Stomach (tissue), 9 donors: ENCODE data around the gene PDK3. TPM values are rescaled to one million over a fixed set of nuclear protein-coding genes. Genes with fewer than 3 reads are reported as not detected.

Experiments
- DNase-seq, 2 donors: peaks; one replicate each; pipeline versions ENCODE4 v3.0.0 to v3.0.0-alpha.2; 2013 to 2019
- H3K27ac ChIP-seq, 5 donors: fragments of 200-600 bp in 4 of 5; sonication (generic) in 4 of 5; one replicate each; pipeline ENCODE4 v1.5.1; 2013 to 2019; ENCODE audit warnings: mild to moderate bottlenecking in 1 of 5, moderate library complexity in 1 of 5
- H3K27me3 ChIP-seq, 3 donors: fragments of 200-600 bp; sonication (generic); one replicate each; pipeline ENCODE4 v1.5.1; 2017 to 2019; ENCODE audit warnings: mixed run types in 1 of 3
- H3K36me3 ChIP-seq, 4 donors: fragments of 200-600 bp; sonication (generic); 1 replicate in 3 of 4; 2 replicates in 1 of 4; pipeline ENCODE4 v1.5.1; 2016 to 2019
- H3K4me1 ChIP-seq, 4 donors: fragments of 200-600 bp; sonication (generic); one replicate each; pipeline ENCODE4 v1.5.1; 2016 to 2019
- H3K4me3 ChIP-seq, 4 donors: fragments of 200-600 bp; sonication (generic) in 3 of 4; one replicate each; pipeline ENCODE4 v1.5.1; 2016 to 2019; ENCODE audit warnings: mild to moderate bottlenecking in 1 of 4
- H3K9me3 ChIP-seq, 4 donors: fragments of 200-600 bp; sonication (generic); one replicate each; pipeline ENCODE4 v1.5.1; 2016 to 2019
- CTCF ChIP-seq, 7 experiments: fragments of 450-650 bp in 4 of 7; fragments of 200-600 bp in 3 of 7; sonication (generic) in 3 of 7; IDR thresholded peaks; one replicate each; pipeline ENCODE4 v1.5.1; 2016 to 2019; ENCODE audit warnings: antibody characterized with exemption in 7 of 7, control low read depth in 2 of 7, mild to moderate bottlenecking in 1 of 7
- EP300 ChIP-seq: sonication (generic); formaldehyde crosslinking; IDR thresholded peaks from one replicate; pipeline ENCODE4 v1.6.1; 2017; ENCODE audit warnings: antibody characterized with exemption
- POLR2A ChIP-seq, 4 donors: fragments of 450-650 bp; IDR thresholded peaks; one replicate each; pipeline ENCODE4 v1.6.1; 2016; ENCODE audit warnings: antibody characterized with exemption in 4 of 4, control low read depth in 2 of 4, mild to moderate bottlenecking in 1 of 4, moderate library complexity in 1 of 4
- POLR2AphosphoS5 ChIP-seq, 3 donors: sonication (generic); formaldehyde crosslinking; IDR thresholded peaks; one replicate each; pipeline ENCODE4 v1.6.1; 2016; ENCODE audit warnings: antibody characterized with exemption in 3 of 3
- WGBS, 5 donors: extraction: QIAGEN DNeasy Blood & Tissue Kit in 3 of 5; methylation state at CpG; one replicate each; pipeline versions ENCODE4 v1.1.5 to v1.1.7; 2013 to 2018; 5-methylcytosine and 5-hydroxymethylcytosine counted together
- intact Hi-C: fragments of 100-400 bp; cut with DNase I; formaldehyde crosslinking; loops from one replicate; pipeline ENCODE4 v1.15.1; 2023; ENCODE audit warnings: low total_unique reads
- polyA plus RNA-seq, 3 donors: library from polyadenylated mRNA; stranded (reverse); fragments of 200-250 nt; gene quantifications; one replicate each; pipeline ENCODE4 v1.2.3, GENCODE V29; 2013
- total RNA-seq, 5 donors: library from RNA; depleted of rRNA; stranded (reverse); fragments of >200 nt; gene quantifications; one replicate each; pipeline versions ENCODE4 v1.1.0 to v1.2.3, GENCODE V29; 2014 to 2016
- donor health status: healthy with polysubstance abuse.
- donor health status: Bipolar disorder and iron deficiency.
- donor health status: healthy.

Gene PDK3
- total and polyA plus RNA-seq, 8 donors: 0.29 to 81.1 (median 5.1) TPM

DNA sequence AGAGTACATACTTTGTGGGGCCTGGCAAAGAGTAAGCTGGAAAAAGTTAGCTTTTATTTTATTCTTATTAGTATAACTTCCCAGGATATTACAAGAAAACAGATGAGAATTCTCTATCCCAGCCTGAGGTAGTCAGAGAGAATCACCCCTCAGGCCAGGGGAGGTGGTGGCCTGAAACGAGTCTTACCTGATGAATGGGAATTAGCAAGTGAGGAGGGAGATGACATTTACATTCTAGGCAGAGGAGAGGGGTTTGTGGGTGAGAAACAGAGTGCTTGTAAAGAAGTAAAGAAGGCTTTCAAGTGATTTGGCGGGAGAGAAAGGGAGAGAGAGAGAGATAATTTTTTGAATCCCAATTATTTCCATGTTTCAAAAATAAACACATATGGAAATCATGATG, 39.3 kb upstream of the PDK3 start:
- no peak for TF ChIP-seq POLR2A (IDR thresholded peaks at IDR 0.05)
- TF ChIP-seq POLR2AphosphoS5 (IDR thresholded peaks at IDR 0.05): no peak
- no peak for TF ChIP-seq EP300
- no peak for TF ChIP-seq CTCF (IDR thresholded peaks at IDR 0.05)
- no peaks in the 10 kb centered on the region for H3K27me3 ChIP-seq
- peak overlapping the region in 2 of 5 donors; percentile 35 to 78 for H3K27ac ChIP-seq
- intact Hi-C loops: no loop called here
- 55 to 73% (median 62%) methylated on average over 2 of the region's 2 CpGs for WGBS, 5 donors
- H3K9me3 ChIP-seq: peaks cover 0 to under 1% (median 0%) of the 10 kb centered on the region in 4 donors
- peaks cover 0 to 18% (median 0%) of the 10 kb centered on the region in 4 donors for H3K4me1 ChIP-seq
- no peak for DNase-seq
- no peaks in the 10 kb centered on the region for H3K36me3 ChIP-seq
- H3K4me3 ChIP-seq: no peak overlapping the region

DNA sequence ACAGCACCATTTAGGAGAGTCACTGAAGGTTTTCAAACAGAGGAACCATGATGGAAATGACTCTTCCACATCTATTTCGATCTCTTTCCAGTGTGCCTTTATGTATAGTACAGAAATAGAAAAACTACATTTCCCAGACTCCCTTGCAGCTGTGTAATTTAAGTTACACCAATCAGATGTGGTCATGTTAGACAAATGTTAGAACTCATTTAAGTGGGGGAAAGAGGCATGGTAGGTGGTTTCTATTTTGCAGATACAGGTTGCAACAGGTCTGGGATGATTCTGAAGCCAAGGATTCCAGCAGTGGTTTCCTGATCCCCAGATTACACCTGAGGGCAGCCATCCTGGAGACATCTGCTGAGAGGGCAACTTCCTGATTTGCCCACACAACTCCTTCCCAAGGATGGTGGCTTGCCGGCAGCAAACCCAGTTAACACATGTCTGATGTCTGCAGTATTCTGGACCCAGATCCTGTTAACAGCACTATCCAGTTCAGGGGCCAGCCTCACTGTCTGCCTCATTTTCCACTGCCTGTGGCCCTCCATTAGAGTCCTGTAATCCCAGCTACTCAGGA, 38.7 kb upstream of the PDK3 start:
- DNase-seq: peak in 1 of 2 donors; percentile 36
- 60 to 86% (median 82%) methylated on average over 2 of the region's 2 CpGs for WGBS, 5 donors
- no peaks in the 10 kb centered on the region for H3K27me3 ChIP-seq
- no peaks in the 10 kb centered on the region for H3K36me3 ChIP-seq
- H3K27ac ChIP-seq: peak overlapping the region in 3 of 5 donors; percentile 8 to 78 (median 55)
- H3K4me1 ChIP-seq: peaks cover 0 to 18% (median 0%) of the 10 kb centered on the region in 4 donors
- H3K9me3 ChIP-seq: no peaks in the 10 kb centered on the region
- TF ChIP-seq POLR2A (IDR thresholded peaks at IDR 0.05): no peak
- TF ChIP-seq EP300: no peak
- TF ChIP-seq CTCF (IDR thresholded peaks at IDR 0.05): no peak
- no peak for TF ChIP-seq POLR2AphosphoS5 (IDR thresholded peaks at IDR 0.05)
- intact Hi-C loops: no loop called here
- no peak overlapping the region for H3K4me3 ChIP-seq

DNA sequence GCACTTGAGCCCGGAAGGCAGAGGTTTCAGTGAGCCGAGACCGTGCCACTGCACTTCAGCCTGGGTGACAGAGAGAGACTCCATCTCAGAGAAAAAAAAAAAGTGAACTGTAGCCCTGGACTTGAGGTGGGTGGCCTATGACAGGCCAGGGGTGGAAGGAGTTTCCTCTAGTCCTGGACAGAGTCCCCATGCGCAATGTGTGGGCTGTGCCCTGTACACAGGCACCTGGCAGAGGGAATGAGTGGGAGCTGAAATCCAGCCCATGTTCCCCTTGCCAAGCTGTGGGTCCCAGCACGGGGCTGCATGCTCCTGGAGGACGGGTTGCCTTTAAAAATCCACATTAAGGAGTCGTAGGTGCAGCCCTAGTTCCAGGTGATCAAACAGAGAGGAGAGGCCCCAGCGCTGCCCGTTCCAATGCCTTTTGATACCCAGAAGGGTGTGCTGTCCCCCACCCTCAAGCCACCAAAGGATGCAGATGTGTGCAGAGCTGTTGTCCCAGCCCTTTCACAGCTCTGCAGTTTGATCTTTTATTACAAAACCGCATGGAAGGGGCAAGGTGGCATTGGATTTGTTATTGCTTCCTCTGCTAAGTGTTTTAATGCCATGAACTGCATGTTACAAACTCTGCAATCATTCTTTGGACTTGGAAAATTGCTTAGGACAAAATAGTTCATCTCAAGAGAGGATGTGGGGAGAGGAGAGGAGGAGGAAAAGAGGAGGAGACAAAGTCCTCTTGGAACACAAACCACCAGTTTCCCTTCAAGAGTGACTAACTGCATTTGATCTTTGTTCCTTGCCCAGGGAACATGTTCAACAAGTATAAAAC, 38.0 kb upstream of the PDK3 start:
- H3K27me3 ChIP-seq: no peaks in the 10 kb centered on the region
- no peak overlapping the region for H3K4me3 ChIP-seq
- WGBS, 5 donors: 53 to 80% (median 62%) methylated on average over 8 to 10 of the region's 10 CpGs
- H3K36me3 ChIP-seq: no peaks in the 10 kb centered on the region
- TF ChIP-seq POLR2AphosphoS5 (IDR thresholded peaks at IDR 0.05) (peak in 1 of 3 donors; percentile 28), CTCF (IDR thresholded peaks at IDR 0.05) (no peak), POLR2A (IDR thresholded peaks at IDR 0.05) (no peak), EP300 (no peak)
- intact Hi-C loops: no loop called here
- DNase-seq: peak in 1 of 2 donors; percentile 38
- H3K4me1 ChIP-seq: peaks cover 0 to 18% (median 0%) of the 10 kb centered on the region in 4 donors
- H3K9me3 ChIP-seq: no peaks in the 10 kb centered on the region
- H3K27ac ChIP-seq: peak overlapping the region in 4 of 5 donors; percentile 8 to 78 (median 40)

DNA sequence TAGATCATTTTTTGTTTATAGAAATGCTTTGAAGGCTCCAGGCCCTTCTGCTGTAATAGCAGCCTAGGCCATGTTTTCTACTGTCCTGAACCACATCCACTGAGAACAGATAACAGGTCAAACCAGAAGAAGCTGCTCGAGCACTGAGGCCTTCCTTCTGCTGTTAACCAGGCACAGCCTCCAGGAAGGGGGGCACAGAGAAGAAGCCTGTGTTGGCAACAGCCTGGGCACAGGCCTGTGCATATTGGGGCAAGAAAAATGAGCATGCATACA, 37.4 kb upstream of the PDK3 start:
- no peaks in the 10 kb centered on the region for H3K27me3 ChIP-seq
- no peaks in the 10 kb centered on the region for H3K36me3 ChIP-seq
- H3K27ac ChIP-seq: peak overlapping the region in 3 of 5 donors; percentile 20 to 78 (median 67)
- 38 to 67% (median 43%) methylated on average over 1 of the region's 1 CpG for WGBS, 5 donors
- TF ChIP-seq EP300 (no peak), POLR2AphosphoS5 (IDR thresholded peaks at IDR 0.05) (no peak), CTCF (IDR thresholded peaks at IDR 0.05) (no peak)
- H3K4me3 ChIP-seq: no peak overlapping the region
- peaks cover 0 to 18% (median 0%) of the 10 kb centered on the region in 4 donors for H3K4me1 ChIP-seq
- no peak for DNase-seq
- intact Hi-C loops: no loop called here
- H3K9me3 ChIP-seq: no peaks in the 10 kb centered on the region
